HepG2 (cell line): Measurements from ENCODE around the gene SYNE2. TPM values are rescaled to one million over a fixed set of nuclear protein-coding genes. Genes with fewer than 3 reads are reported as not detected.

Experiments used
- ATAC-seq: fragments of 200-7000 bp; cut with Tn5 transposase; 3 replicates; pipeline ENCODE4 v1.9.1; 2020; ENCODE audit warnings: mild to moderate bottlenecking, moderate library complexity
- BruUV-seq: library from RNA; stranded (reverse); fragments of 400-500 nt; replicated peaks from 2 replicates; lab custom pipeline; 2021; lab: Mats Ljungman, UMichigan
- CTCF ChIA-PET: fragments of 300-600 bp; formaldehyde crosslinking; extraction: SDS; loops from one replicate; lab custom pipeline; 2021; ENCODE audit warnings: low total read pairs, inconsistent platforms, low intra/inter-chr PET ratio; lab: Yijun Ruan, JAX
- POLR2A ChIA-PET: fragments of 350-600 bp; sonication (Branson Sonifier 250); formaldehyde crosslinking; loops from one replicate; lab custom pipeline; 2020; ENCODE audit warnings: antibody characterized with exemption, inconsistent platforms; lab: Yijun Ruan, JAX
- DNase-seq: peaks from one replicate; pipeline ENCODE4 v3.0.0-alpha.2; 2015; ENCODE audit warnings: low spot score
- FAIRE-seq: peaks from 3 replicates; lab custom pipeline; 2011; peaks lifted over from hg19 to GRCh38; lab: Jason Lieb, UNC
- H2AFZ ChIP-seq: one replicate; pipeline ENCODE4 v1.6.1; 2011; ENCODE audit warnings: low read length, inconsistent platforms
- H3K27ac ChIP-seq: fragments of 300-600 bp; 3 replicates; pipeline ENCODE4 v1.8.0; 2011; ENCODE audit warnings: mixed run types, mild to moderate bottlenecking, mixed read lengths, low read length, inconsistent platforms; ENCODE audit not compliant: insufficient read depth; ENCODE audit errors: extremely low read length
- H3K27me3 ChIP-seq, 2 experiments: fragments of 200-600 bp in 1 of 2; 2 replicates in 1 of 2; 3 replicates in 1 of 2; pipeline versions ENCODE4 v1.6.0 to v1.8.0; 2011; ENCODE audit warnings: low read length in 2 of 2, mild to moderate bottlenecking in 2 of 2, moderate library complexity in 2 of 2, inconsistent platforms in 1 of 2; ENCODE audit not compliant: insufficient read depth in 2 of 2, control insufficient read depth in 1 of 2
- H3K36me3 ChIP-seq, 2 experiments: fragments of 200-600 bp in 1 of 2; replicated peaks in 1 of 2; 2 replicates in 1 of 2; 3 replicates in 1 of 2; pipeline versions ENCODE4 v1.5.1 to v1.8.0; 2011; ENCODE audit warnings: low read length in 2 of 2, inconsistent platforms in 1 of 2; ENCODE audit not compliant: insufficient read depth in 2 of 2, control insufficient read depth in 1 of 2
- H3K4me1 ChIP-seq: 2 replicates; pipeline ENCODE4 v1.5.1; 2012; ENCODE audit warnings: low read length, inconsistent platforms; ENCODE audit not compliant: insufficient read depth
- H3K4me2 ChIP-seq: 2 replicates; pipeline ENCODE4 v1.6.0; 2011; ENCODE audit warnings: low read depth, low read length, inconsistent platforms
- H3K4me3 ChIP-seq, 3 experiments: fragments of 200-600 bp in 1 of 3; sonication (generic), shearing (Covaris generic) in 1 of 3; replicated peaks in 1 of 3; 2 replicates each; pipeline ENCODE4 v1.5.1; 2011 to 2016; ENCODE audit warnings: low read length in 3 of 3, inconsistent platforms in 2 of 3, low read depth in 2 of 3, mild to moderate bottlenecking in 2 of 3, control low read depth in 1 of 3, mixed read lengths in 1 of 3; ENCODE audit not compliant: insufficient read depth in 1 of 3
- H3K79me2 ChIP-seq: one replicate; pipeline ENCODE4 v1.6.1; 2011; ENCODE audit warnings: low read length, inconsistent platforms; ENCODE audit not compliant: insufficient read depth
- H3K9ac ChIP-seq: 2 replicates; pipeline ENCODE4 v1.6.0; 2011; ENCODE audit warnings: mild to moderate bottlenecking, low read depth, low read length, inconsistent platforms; ENCODE audit not compliant: insufficient read depth
- H3K9me3 ChIP-seq: 2 replicates; pipeline ENCODE4 v1.5.1; 2012; ENCODE audit warnings: mild to moderate bottlenecking, low read length
- H4K20me1 ChIP-seq: 2 replicates; pipeline ENCODE4 v1.6.0; 2011; ENCODE audit warnings: inconsistent platforms, mild to moderate bottlenecking, low read length, moderate library complexity; ENCODE audit not compliant: insufficient read depth
- HOXA7 ChIP-seq: sonication (generic); formaldehyde crosslinking; IDR thresholded peaks from 2 replicates; pipeline ENCODE4 v1.8.1; 2022; ENCODE audit warnings: mild to moderate bottlenecking, missing genetic modification reagents, moderate library complexity
- KDM5B ChIP-seq: sonication (generic); formaldehyde crosslinking; IDR thresholded peaks from 2 replicates; pipeline ENCODE4 v1.4.0; 2020; ENCODE audit warnings: missing genetic modification reagents, mild to moderate bottlenecking, borderline replicate concordance
- ZBTB8A ChIP-seq: sonication (generic); formaldehyde crosslinking; IDR thresholded peaks from 2 replicates; pipeline ENCODE4 v1.4.0; 2020; ENCODE audit warnings: mild to moderate bottlenecking, low read depth, missing genetic modification reagents, borderline replicate concordance
- ZFX ChIP-seq: sonication (generic); formaldehyde crosslinking; IDR thresholded peaks from 2 replicates; pipeline ENCODE4 v1.4.0; 2020; ENCODE audit warnings: mild to moderate bottlenecking, low read depth, missing genetic modification reagents, moderate library complexity
- ZIK1 ChIP-seq: sonication (generic); formaldehyde crosslinking; IDR thresholded peaks from 2 replicates; pipeline ENCODE4 v1.5.0; 2020; ENCODE audit warnings: mild to moderate bottlenecking, low read depth, missing genetic modification reagents, borderline replicate concordance
- ZNF577 ChIP-seq: sonication (generic); formaldehyde crosslinking; IDR thresholded peaks from 2 replicates; pipeline ENCODE4 v1.4.0; 2020; ENCODE audit warnings: mild to moderate bottlenecking, low read depth, missing genetic modification reagents, borderline replicate concordance
- ZNF777 ChIP-seq: sonication (generic); formaldehyde crosslinking; IDR thresholded peaks from 2 replicates; pipeline ENCODE4 v1.4.0; 2020; ENCODE audit warnings: missing genetic modification reagents
- WGBS: methylation state at CpG from one replicate; pipeline ENCODE4 v1.1.6; 2017; ENCODE audit warnings: low lambda C conversion rate; 5-methylcytosine and 5-hydroxymethylcytosine counted together
- in situ Hi-C: cut with HindIII; loops from 2 replicates; pipeline ENCODE4 v1.10.0; 2017; ENCODE audit warnings: low pct_unique_long_range_greater_than_20kb; ENCODE audit not compliant: extremely low pct_ligation_motif_present
- intact Hi-C: fragments of 100-400 bp; cut with micrococcal nuclease; formaldehyde crosslinking; loops from one replicate; pipeline ENCODE4 v1.10.0; 2022; ENCODE audit not compliant: unreplicated experiment
- polyA plus RNA-seq, 8 experiments: library from polyadenylated mRNA; depleted of rRNA in 3 of 8; stranded (reverse) in 7 of 8; unstranded in 1 of 8; fragments of >200 nt; fragmentation: Illumina TruSeq in 4 of 8; extraction: Trizol in 4 of 8; gene quantifications; 2 replicates each; pipeline versions ENCODE4 v1.2.1 to v1.2.3, GENCODE V29; 2011 to 2016; ENCODE audit warnings: low read depth in 4 of 8, missing spikeins in 1 of 8, mixed read lengths in 1 of 8; ENCODE audit not compliant: insufficient read depth in 1 of 8
- total RNA-seq, 5 experiments: library from RNA; depleted of rRNA; stranded (reverse); fragments of >200 nt; fragmentation: Illumina TruSeq; extraction: Trizol; gene quantifications; 2 replicates each; pipeline ENCODE4 v1.2.3, GENCODE V29; 2016; ENCODE audit warnings: low read depth in 1 of 5
- TF ChIP-seq, protein P1 (sequence below), 2 experiments: fragments of 450-650 bp in 1 of 2; sonication (generic) in 1 of 2; formaldehyde crosslinking in 1 of 2; IDR thresholded peaks; 2 replicates each; pipeline versions ENCODE4 v1.6.1 to v1.8.0; 2016 to 2022; ENCODE audit warnings: antibody characterized with exemption in 1 of 2, mild to moderate bottlenecking in 1 of 2, missing genetic modification reagents in 1 of 2

SYNE2 gene
- total and polyA plus RNA-seq, 2 of the 13 experiments (the other 11 are each of a cell fraction or from before 2014, with no cell fraction given): 6.2 to 13.3 TPM

DNA sequence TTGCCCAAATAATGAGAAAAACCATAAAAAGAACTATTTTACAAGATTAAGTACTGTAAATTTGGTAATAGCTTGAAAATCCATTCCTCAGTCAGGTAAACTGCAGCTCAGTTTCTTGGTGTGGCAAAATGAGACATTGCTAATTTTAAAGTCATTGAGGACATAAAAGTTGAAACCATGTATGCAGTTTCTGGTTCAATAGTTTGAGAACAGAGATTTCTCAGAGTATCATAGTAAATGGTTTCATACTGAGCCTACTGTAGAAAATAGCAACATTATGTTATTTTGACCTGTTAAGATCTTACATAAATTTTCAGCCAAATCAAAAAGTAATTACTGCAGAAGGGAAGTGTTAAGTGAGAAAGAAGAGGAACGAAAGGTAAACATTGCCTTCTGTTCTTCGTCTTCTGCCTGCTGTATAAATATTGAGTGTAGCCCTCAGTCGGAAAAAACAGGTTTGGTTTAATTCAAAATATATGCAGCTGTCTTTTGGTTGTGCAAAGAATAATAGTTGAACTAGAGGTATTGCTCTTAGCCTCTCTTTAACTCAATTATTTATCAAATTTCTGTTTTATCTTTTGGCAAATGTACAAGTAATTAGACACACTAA is 119.6 kb downstream of the SYNE2 start:
- Histone ChIP-seq H3K9me3 (no peaks in the 10 kb centered on the region), H3K4me1 (no peaks in the 10 kb centered on the region), H2AFZ (no peak overlapping the region), H3K4me3 (no peak overlapping the region), H4K20me1 (no peaks in the 10 kb centered on the region), H3K36me3 (no peaks in the 10 kb centered on the region), H3K79me2 (no peaks in the 10 kb centered on the region), H3K9ac (no peak overlapping the region), H3K27me3 (no peaks in the 10 kb centered on the region), H3K4me2 (no peak overlapping the region), H3K27ac (no peak overlapping the region)
- FAIRE-seq: no peak
- WGBS: 92% methylated on average over 3 of the region's 3 CpGs
- DNase-seq: no peak
- ChIA-PET POLR2A (no interaction called here), CTCF (no interaction called here)
- no TSS peak for BruUV-seq
- intact Hi-C loops (no loop called here), in situ Hi-C loops (no loop called here)
- TF ChIP-seq HOXA7 (CRISPR knock-in tag): no peak
- TF ChIP-seq, protein P1, sequence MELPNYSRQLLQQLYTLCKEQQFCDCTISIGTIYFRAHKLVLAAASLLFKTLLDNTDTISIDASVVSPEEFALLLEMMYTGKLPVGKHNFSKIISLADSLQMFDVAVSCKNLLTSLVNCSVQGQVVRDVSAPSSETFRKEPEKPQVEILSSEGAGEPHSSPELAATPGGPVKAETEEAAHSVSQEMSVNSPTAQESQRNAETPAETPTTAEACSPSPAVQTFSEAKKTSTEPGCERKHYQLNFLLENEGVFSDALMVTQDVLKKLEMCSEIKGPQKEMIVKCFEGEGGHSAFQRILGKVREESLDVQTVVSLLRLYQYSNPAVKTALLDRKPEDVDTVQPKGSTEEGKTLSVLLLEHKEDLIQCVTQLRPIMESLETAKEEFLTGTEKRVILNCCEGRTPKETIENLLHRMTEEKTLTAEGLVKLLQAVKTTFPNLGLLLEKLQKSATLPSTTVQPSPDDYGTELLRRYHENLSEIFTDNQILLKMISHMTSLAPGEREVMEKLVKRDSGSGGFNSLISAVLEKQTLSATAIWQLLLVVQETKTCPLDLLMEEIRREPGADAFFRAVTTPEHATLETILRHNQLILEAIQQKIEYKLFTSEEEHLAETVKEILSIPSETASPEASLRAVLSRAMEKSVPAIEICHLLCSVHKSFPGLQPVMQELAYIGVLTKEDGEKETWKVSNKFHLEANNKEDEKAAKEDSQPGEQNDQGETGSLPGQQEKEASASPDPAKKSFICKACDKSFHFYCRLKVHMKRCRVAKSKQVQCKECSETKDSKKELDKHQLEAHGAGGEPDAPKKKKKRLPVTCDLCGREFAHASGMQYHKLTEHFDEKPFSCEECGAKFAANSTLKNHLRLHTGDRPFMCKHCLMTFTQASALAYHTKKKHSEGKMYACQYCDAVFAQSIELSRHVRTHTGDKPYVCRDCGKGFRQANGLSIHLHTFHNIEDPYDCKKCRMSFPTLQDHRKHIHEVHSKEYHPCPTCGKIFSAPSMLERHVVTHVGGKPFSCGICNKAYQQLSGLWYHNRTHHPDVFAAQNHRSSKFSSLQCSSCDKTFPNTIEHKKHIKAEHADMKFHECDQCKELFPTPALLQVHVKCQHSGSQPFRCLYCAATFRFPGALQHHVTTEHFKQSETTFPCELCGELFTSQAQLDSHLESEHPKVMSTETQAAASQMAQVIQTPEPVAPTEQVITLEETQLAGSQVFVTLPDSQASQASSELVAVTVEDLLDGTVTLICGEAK (IDR thresholded peaks at IDR 0.05): no peak
- TF ChIP-seq, protein P1 (CRISPR knock-in tag; IDR thresholded peaks at IDR 0.05): no peak
- no peak for TF ChIP-seq ZIK1 (CRISPR knock-in tag)
- TF ChIP-seq ZNF777 (CRISPR knock-in tag): no peak
- TF ChIP-seq KDM5B (CRISPR knock-in tag): no peak
- no peak for TF ChIP-seq ZFX (CRISPR knock-in tag)
- TF ChIP-seq ZBTB8A: no peak
- TF ChIP-seq ZNF577 (CRISPR knock-in tag): no peak
- ATAC-seq: no peak
